Erythroblast (primary cell): Measurements from ENCODE around the gene PITHD1.
"Not testable (repeated sequence)": the region's sequence is repeated elsewhere in the genome, so short reads cannot be mapped to it uniquely, and the experiment has no call there.

Experiments
- DNase-seq, 2 experiments: peaks; one replicate each; lab custom pipeline; 2025; lab: John Stamatoyannopoulos, UW
- GATA1 ChIP-seq: IDR thresholded peaks from 2 replicates; pipeline ENCODE4 v1.6.1; 2011; ENCODE audit warnings: low read depth, mild to moderate bottlenecking, control low read depth, low read length, moderate library complexity
- POLR2A ChIP-seq: IDR thresholded peaks from 2 replicates; pipeline ENCODE4 v1.6.1; 2011; ENCODE audit warnings: mild to moderate bottlenecking, low read length

Gene PITHD1

GRCh38 chr1:23790696-23791515 lies 12.7 kb downstream of the PITHD1 start, which contains the start of gene LYPLA2:
Gene LYPLA2, plus strand, starts transcription at chr1:23791145. Its CDS starts 1,538 bp downstream, at chr1:23792683.
- DNase-seq: peak; percentile 88 to 89
- TF ChIP-seq GATA1 (no peak), POLR2A (peak; percentile 53)

- no peak for TF ChIP-seq POLR2A
- TF ChIP-seq GATA1: no peak
- DNase-seq: peak in 1 of 2 experiments; percentile 53
Measured at GRCh38 chr1:23791516-23792047, 13.4 kb downstream of the PITHD1 start.

- no peak for TF ChIP-seq POLR2A
- no peak for TF ChIP-seq GATA1
- peak in 1 of 2 experiments; percentile 20 for DNase-seq
Measured at GRCh38 chr1:23792151-23792945, 14.1 kb downstream of the PITHD1 start.

GRCh38 chr1:23793018-23793781 lies 15.0 kb downstream of the PITHD1 start:
- TF ChIP-seq GATA1 (no peak), POLR2A (no peak)
- peak in 1 of 2 experiments; percentile 86 for DNase-seq

- no peak for DNase-seq
- TF ChIP-seq POLR2A (no peak), GATA1 (no peak)
Measured at GRCh38 chr1:23793861-23794731, 15.9 kb downstream of the PITHD1 start.

- not testable (repeated sequence) for DNase-seq
Measured at GRCh38 chr1:23794732-23795182, 16.5 kb downstream of the PITHD1 start.

GRCh38 chr1:23795676-23796465 lies 17.7 kb downstream of the PITHD1 start:
- DNase-seq: no peak
- no peak for TF ChIP-seq POLR2A
- TF ChIP-seq GATA1: no peak

GRCh38 chr1:23796466-23797271 lies 18.5 kb downstream of the PITHD1 start:
- TF ChIP-seq GATA1 (no peak), POLR2A (no peak)
- DNase-seq: peak in 1 of 2 experiments; percentile 19

GRCh38 chr1:23797478-23798448 lies 19.5 kb downstream of the PITHD1 start:
- no peak for DNase-seq
- TF ChIP-seq POLR2A (no peak), GATA1 (no peak)

GRCh38 chr1:23798662-23799142 lies 20.5 kb downstream of the PITHD1 start:
- TF ChIP-seq POLR2A (no peak), GATA1 (no peak)
- DNase-seq: peak in 1 of 2 experiments; percentile 42
